RPMI7951 (cell line): Measurements from ENCODE around the gene TMEM143. TPM values are rescaled to one million over a fixed set of nuclear protein-coding genes. Genes with fewer than 3 reads are reported as not detected.
"Not testable (repeated sequence)": the region's sequence is repeated elsewhere in the genome, so short reads cannot be mapped to it uniquely, and the experiment has no call there.

ENCODE experiments used
- DNase-seq: peaks from one replicate; pipeline ENCODE4 v3.0.0-alpha.2; 2012; ENCODE audit warnings: low read depth
- total RNA-seq: library from RNA; depleted of rRNA; stranded (reverse); fragments of >200 nt; shearing (Covaris generic); gene quantifications from 2 replicates; pipeline ENCODE4 v1.2.3, GENCODE V29; 2014

TMEM143 gene
- total RNA-seq, 1 experiment from 2014 or later = 4.4 TPM

- peak; percentile 67 for DNase-seq
These were observed 27.6 kb upstream of the TMEM143 start, which contains the start of gene KDELR1 for GRCh38 chr19:48391100-48392005. Gene KDELR1, minus strand, starts transcription at chr19:48391551. Its CDS starts 193 bp downstream, at chr19:48391358.

- peak; percentile 61 for DNase-seq
These were observed 26.7 kb upstream of the TMEM143 start for GRCh38 chr19:48390188-48391099.

GRCh38 chr19:48386981-48387380, 23.2 kb upstream of the TMEM143 start:
- no peak for DNase-seq

GRCh38 chr19:48385461-48386087, 21.8 kb upstream of the TMEM143 start:
- no peak for DNase-seq

- DNase-seq = no peak
These were observed 18.5 kb upstream of the TMEM143 start for GRCh38 chr19:48382286-48382685.

GRCh38 chr19:48381178-48381950, 17.6 kb upstream of the TMEM143 start:
- DNase-seq = no peak

- DNase-seq = no peak
These were observed 15.3 kb upstream of the TMEM143 start for GRCh38 chr19:48379058-48379457.

GRCh38 chr19:48378194-48378570, 14.4 kb upstream of the TMEM143 start:
- DNase-seq = no peak

GRCh38 chr19:48373567-48373966, 9.8 kb upstream of the TMEM143 start:
- DNase-seq = no peak

- no peak for DNase-seq
These were observed 9.2 kb upstream of the TMEM143 start for GRCh38 chr19:48372904-48373303.

- not testable (repeated sequence) for DNase-seq
These were observed 8.0 kb upstream of the TMEM143 start for GRCh38 chr19:48371771-48372170.

- no peak for DNase-seq
These were observed 7.6 kb upstream of the TMEM143 start for GRCh38 chr19:48371367-48371766.

GRCh38 chr19:48370955-48371354, 7.2 kb upstream of the TMEM143 start:
- no peak for DNase-seq

- no peak for DNase-seq
These were observed 5.2 kb upstream of the TMEM143 start for GRCh38 chr19:48368936-48369335.

GRCh38 chr19:48367855-48368254, 4.1 kb upstream of the TMEM143 start:
- no peak for DNase-seq

GRCh38 chr19:48365602-48366001, 1.9 kb upstream of the TMEM143 start:
- DNase-seq = no peak

GRCh38 chr19:48364598-48365348, 1.0 kb upstream of the TMEM143 start:
- DNase-seq = no peak

GRCh38 chr19:48363500-48363809, 285 bp downstream of the TMEM143 start:
- DNase-seq = no peak

- DNase-seq = peak; percentile 94
These were observed 832 bp downstream of the TMEM143 start for GRCh38 chr19:48362716-48363499.

- no peak for DNase-seq
These were observed 1.8 kb downstream of the TMEM143 start for GRCh38 chr19:48361912-48362311.
